Neural progenitor cell (in vitro differentiated cells): ENCODE data around the gene COL6A6.

Experiments used
- CTCF ChIP-seq: fragments of 200-600 bp; sonication (generic); IDR thresholded peaks from 2 replicates; pipeline ENCODE4 v1.5.1; 2017; ENCODE audit warnings: antibody characterized with exemption, mild to moderate bottlenecking
- EZH2 ChIP-seq: fragments of 200-600 bp; sonication (generic); IDR thresholded peaks from 2 replicates; pipeline ENCODE4 v1.6.1; 2017; ENCODE audit warnings: antibody characterized with exemption, mild to moderate bottlenecking, moderate library complexity
- EZH2phosphoT487 ChIP-seq: fragments of 200-600 bp; sonication (generic); IDR thresholded peaks from 2 replicates; pipeline ENCODE4 v1.6.1; 2017; ENCODE audit warnings: antibody characterized with exemption

DNA sequence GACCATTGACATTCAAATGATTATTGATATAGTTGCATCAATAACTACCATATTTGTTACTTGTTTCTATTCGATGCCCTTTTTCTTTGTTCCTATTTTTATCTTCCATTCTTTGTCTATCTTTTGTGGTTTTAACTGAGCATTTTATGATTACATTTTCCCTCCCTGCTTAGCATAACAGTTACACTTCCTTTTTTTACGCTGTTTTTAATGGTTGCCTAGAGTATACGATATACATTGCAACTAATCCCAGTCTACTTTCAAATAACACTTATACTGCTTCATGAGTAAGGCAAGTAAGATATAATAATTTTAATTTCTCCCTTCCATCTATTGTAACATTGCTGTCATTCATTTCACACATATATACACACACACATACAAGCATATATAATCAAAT lies 26.3 kb downstream of the COL6A6 start:
- TF ChIP-seq CTCF: no peak
- TF ChIP-seq EZH2: no peak
- no peak for TF ChIP-seq EZH2phosphoT487
